ENCODE measurements around the gene SGTB.

SGTB gene

DNA sequence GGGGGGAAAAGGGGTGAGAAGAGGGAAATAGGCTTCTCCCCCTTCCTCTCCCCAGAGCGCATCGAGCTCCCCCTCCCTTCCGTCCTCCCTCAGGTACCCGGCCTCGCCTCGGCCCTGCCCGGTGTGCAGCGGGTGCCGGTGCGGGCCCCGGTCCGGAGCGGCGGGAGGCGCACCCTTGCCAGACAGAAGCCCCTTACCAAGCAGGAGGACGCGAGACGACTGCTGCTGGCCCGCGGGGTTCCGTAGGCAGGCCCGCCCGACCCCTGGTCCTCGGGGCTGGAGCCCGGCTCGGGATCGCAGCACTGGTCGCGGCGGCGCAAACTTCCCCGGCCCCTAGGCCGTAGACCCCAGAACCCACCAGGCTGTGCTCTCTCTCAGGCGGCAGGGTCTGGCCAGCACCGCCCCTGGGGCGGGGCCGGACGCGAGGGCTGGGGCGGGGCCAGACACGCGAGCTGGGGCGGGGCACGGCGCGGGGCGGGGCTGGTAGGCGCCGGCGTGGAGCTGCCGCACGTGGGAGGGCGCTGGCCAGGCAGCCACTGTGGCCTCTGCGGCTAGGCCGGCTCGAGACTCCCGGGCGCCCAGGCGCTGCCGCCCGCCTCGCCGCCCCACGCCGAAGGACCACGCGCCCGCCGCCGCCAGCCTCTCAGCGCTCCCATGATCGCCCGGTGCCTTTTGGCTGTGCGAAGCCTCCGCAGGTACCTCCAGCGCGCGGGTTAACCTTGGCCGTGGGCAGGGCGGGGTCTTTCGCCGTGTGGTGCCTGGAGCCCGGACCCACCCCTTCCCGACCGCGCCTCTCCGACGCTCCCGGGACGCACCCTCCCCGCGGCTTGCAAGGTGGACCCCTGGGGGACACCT, at the start of gene SGTB, which contains the start of gene NLN:
Gene SGTB, minus strand, starts transcription at position 390 of the 855 bp plus-strand sequence. CDS start 1,302 bp downstream, outside the sequence.
Gene NLN, plus strand, starts transcription at position 486 of the 855 bp plus-strand sequence. Its CDS starts 169 bp downstream, at position 655.
- peak; percentile 94 for DNase-seq (ENCODE audit: low spot score)

GRCh38 chr5:65771266-65771665, 49.4 kb upstream of the SGTB start:
- no peak for DNase-seq (ENCODE audit: low spot score)

DNA sequence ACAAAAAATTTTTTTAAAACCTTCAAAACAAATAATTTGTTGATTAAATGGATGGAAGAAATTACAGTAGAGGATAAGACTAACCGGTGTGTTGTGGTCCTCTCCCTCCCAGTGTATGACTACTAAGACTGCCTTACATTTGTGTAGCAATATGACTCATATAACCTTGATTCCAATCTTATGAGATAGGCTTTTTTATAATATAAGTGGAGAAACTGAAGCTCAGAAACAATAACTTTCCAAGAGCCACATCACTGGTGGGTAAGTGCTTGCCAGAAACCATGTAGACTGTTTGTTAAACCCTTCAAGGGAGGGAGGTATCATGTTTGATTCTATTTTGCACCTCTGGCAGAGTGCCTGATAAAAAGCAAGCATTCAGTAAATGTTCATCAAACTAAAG, 47.6 kb upstream of the SGTB start:
- no peak for DNase-seq (ENCODE audit: low spot score)

GRCh38 chr5:65768723-65769346, 46.9 kb upstream of the SGTB start:
- no peak for DNase-seq (ENCODE audit: low spot score)

DNA sequence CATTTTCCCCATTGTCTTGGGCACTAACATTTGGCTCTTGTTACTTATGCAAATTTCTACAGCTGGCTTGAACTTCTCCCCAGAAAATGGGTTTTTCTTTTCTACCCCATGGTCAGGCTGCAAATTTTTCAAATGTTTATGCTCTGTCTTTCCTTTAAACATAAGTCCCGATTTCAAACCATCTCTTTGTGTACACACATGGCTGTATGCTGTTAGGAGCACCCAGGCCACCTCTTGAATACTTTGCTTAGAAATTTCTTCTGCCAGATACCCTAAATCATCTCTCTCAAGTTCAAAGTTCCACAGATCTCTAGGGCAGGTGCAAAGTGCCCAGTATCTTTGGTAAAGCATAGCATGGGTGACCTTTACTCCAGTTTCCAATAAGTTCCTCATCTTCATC, 45.7 kb upstream of the SGTB start:
- no peak for DNase-seq (ENCODE audit: low spot score)

DNA sequence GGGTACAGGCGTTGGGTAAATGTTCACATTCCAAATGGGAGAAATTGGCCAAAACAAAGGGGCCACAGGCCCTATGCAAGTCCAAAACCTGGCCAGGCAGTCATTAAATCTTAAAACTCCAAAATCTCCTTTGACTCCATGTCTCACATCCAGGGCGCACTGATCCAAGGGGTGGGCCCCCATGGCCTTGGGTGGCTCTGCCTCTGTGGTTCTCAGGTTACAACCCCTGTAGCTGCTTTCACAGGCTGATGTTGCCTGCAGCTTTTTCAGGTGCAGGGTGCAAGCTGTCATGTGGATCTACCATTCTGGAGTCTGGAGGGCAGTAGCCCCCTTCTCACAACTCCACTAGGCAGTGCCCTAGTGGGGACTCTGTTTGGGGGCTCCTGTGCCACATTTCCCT, 44.9 kb upstream of the SGTB start:
- DNase-seq (ENCODE audit: low spot score), result no peak

GRCh38 chr5:65766175-65766574, 44.3 kb upstream of the SGTB start:
- DNase-seq (ENCODE audit: low spot score), result no peak

DNA sequence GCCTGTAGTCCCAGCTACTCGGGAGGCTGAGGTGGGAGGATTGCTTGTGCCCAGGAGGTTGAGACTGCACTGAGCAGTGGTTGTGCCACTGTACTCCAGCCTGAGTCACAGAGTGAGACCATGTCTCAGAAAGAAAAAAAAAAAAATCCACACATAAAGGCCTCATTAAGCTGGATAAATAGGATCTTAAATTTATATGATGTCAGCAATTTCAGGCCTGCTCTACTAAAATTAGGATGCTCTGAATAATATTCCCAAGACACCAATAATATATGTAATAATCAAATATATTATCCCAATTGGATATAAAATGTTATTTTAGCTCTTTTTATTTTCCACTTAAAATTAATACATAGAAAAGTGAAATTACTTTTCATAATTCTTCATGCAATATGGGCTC, 43.7 kb upstream of the SGTB start:
- DNase-seq (ENCODE audit: low spot score), result no peak

GRCh38 chr5:65762234-65762633, 40.3 kb upstream of the SGTB start:
- no peak for DNase-seq (ENCODE audit: low spot score)

DNA sequence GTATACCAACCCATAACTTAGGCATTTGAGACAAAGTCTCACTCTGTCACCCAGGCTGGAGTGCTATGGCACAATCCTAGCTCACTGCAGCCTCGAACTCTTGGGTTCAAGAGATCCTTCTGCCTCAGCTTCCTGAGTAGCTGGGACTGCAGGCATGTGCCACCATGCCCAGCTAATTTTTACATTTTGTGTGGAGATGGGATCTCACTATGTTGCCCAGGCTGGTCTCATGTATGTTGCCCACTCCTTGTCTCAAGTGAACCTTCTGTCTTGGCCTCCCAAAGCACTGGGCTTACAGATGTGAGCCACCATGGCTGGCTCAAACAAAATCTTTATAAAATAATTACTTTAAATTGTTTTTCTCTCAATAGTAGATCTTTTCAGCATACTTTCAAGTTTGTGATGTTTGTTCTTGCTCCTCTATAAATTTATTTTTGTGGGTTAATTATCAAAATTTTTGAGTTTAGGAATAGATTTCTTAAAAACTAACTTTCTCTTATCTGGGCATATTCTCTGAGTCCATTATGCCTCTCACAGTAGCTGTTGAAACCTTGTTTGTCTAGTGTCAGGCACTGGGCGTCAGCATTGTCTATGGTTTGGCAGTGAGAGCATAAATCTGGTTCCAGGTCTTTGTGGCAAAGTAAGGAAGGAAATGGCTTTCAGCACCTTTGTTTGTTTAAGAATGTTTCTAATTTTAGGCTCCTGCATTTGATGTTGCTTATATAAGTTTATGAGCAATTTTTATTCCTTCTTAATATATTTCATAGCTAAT, 38.8 kb upstream of the SGTB start:
- DNase-seq (ENCODE audit: low spot score), result no peak

DNA sequence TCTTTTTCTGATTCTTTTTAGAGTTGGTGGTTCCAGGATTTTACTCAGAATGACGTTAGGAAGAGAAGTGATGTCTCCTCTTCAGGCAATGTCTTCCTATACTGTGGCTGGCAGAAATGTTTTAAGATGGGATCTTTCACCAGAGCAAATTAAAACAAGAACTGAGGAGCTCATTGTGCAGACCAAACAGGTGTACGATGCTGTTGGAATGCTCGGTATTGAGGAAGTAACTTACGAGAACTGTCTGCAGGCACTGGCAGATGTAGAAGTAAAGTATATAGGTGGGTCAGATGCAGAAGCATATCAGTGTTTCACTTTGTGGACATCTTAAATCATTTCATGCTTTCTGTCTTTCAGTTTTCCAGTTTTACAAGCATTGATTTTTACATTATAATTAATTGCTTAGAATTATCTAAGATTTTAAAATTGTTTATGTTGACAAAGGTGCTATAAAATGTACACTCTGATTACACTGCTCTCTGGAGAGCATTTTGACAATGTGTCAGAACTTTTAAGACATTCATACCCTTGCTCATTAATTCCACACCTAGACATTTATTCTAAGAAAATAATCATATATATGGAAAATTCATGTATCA, 36.7 kb upstream of the SGTB start:
- DNase-seq (ENCODE audit: low spot score), result no peak

DNA sequence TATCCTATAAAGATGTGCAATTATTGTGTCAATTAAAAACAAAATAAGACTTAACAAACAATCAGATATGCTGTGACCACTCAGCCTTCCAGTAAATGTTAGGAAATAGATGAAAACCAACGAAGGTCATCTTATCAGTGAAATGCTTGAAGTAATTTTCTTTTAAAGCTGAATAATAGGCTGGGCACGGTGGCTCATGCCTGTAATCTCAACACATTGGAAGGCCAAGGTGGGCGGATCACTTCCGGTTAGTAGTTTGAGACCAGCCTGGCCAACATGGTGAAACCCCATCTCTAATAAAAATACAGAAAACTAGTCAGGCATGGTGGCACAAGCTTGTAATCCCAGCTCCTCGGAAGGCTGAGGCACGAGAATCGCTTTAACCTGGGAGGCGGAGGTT, 31.3 kb upstream of the SGTB start:
- no peak for DNase-seq (ENCODE audit: low spot score)

- no peak for DNase-seq (ENCODE audit: low spot score)
Observed at GRCh38 chr5:65750938-65751337, 29.0 kb upstream of the SGTB start.

DNA sequence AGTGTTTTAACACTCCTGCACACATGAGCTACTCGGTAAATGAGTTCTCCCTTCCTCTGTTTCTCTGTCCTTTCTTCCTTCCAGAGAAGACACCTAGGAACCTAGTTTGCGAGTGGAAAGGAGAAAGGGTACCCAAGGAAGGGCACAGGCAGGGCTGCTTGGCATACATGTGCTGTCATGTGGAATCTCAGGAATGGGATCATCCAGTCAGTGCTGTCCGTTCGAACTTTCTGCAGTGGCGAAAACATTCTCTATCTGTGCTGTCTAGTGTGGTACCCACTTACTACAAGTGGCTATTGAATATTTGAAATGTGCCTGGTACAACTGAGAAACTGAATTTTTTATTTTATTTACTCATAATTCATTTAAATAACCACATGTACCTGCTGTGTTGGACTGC, 28.0 kb upstream of the SGTB start:
- no peak for DNase-seq (ENCODE audit: low spot score)

GRCh38 chr5:65749221-65749844, 27.4 kb upstream of the SGTB start:
- no peak for DNase-seq (ENCODE audit: low spot score)

DNA sequence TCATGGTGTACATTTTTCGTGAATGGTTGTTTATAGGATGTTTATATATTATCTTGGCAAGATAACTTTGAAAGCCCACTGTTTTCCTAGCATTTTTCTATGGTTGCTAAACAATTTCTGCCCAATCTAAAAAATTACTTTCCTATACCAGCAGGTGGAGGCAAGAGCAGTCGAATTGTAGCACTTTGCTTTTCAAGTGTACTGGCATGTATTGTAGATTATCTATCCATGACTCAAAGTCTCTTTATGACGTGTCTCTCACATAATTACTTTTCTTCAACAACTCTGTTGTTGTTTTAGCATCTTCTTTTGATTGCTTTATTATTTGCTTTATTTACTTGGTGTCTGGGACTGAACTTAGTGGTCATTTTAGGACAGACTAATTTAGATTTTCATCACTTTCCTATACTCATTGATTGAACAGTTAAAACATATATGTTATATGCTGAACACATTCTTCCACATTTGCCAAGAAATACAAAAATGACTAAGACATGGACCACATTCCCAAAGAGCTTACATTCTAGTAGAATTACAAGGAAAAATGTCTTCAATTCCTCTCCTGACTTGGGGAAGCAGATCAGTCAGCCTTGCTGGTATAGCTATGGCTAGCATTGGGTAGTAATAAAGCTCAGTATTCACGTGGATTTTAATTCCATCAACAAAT, 20.8 kb upstream of the SGTB start:
- DNase-seq (ENCODE audit: low spot score), result peak; percentile 41

GRCh38 chr5:65739162-65739561, 17.3 kb upstream of the SGTB start:
- DNase-seq (ENCODE audit: low spot score), result no peak

- no peak for DNase-seq (ENCODE audit: low spot score)
Observed at GRCh38 chr5:65738305-65738704, 16.4 kb upstream of the SGTB start.

DNA sequence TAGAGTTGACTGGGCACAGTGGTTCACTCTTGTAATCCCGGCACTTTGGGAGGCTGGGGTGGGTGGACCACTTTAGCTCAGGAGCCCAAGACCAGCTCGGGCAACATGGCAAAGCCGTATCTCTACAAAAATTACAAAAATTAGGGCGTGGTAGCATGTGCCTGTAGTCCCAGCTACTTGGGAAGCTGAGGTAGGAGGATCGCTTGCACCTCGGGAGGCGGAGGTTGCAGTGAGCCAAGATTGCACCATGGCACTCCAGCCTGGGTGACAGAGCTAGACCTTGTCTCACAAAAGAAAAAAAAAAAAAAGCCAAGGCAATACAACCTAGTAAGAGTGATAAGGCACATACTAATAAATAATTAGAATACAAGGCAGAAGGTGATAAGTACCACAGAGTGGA, 15.9 kb upstream of the SGTB start:
- no peak for DNase-seq (ENCODE audit: low spot score)

DNA sequence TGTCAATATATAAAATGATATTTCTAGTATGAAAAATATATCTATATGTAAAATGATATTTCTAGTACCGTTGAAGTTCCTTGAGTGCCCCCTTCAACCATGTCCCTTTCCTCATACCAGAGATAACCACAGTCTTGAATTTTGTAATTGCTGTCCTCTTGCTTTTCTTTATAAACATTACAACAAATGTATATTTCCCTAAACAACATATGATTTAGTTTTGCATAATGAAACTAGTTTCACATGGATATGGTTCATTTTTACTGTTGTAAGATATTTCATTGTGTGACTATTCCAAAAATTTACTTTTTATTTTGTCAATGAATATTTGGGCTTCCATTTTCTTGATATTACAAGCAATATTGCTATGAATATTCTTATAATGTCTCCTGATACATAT, 14.1 kb upstream of the SGTB start:
- DNase-seq (ENCODE audit: low spot score), result no peak

DNA sequence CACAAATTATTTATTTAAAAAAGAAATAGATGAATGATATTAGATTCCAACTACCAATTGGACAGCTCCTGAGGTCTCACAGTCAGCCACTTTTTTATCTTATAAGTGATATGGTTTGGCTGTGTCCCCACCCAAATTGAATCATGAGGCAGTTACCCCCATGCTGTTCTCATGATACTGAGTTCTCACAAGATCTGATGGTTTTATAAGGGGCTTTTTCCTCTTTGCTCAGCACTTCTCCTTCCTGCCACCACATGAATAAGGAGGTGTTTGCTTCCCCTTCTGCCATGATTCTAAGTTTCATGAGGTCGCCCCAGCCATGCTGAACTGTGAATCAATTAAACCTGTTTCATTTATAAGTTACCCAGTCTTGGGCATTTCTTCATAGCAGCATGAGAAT, 13.0 kb upstream of the SGTB start:
- no peak for DNase-seq (ENCODE audit: low spot score)

Measured in germinal center (tissue), 1 donor.